SIG-M5 (cell line): ENCODE data around the gene RNASE13.

Experiments
- DNase-seq: peaks from one replicate; lab custom pipeline; 2025; lab: John Stamatoyannopoulos, UW

Gene RNASE13

DNA sequence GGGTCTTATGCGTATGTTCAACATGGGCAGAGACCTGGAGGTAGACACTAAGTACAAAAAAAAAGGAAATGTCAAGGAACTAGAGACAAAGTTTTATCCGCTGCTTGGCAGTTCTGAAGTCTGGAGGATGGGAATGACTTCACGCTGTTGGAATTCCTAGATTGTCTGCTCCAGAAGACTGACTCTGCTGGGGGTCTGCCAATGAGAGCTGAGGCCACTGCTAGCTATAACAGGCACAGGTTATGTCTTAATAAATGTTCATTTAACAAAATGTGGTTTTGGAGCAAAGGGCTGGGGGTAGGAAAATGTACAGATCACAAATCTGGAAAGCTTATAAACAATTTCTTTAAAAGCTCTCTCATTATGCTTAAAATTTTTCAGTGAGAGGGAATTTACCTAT is 28.9 kb upstream of the RNASE13 start:
- DNase-seq = no peak

DNA sequence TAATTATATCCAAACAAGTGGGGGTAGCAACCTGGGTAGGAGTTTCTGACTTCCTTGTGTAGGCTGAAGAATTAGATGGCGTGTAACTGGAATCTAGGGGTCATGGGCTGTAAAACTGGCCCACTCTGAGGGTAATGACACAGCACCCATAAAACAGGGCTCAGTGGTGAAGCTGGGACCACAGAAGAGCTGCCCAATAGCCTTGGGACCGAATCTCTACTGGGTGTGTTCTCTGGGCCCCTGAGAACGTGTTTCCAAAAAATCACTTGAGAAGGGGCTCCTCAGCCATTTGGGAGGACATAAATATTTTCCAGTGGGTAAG is 26.7 kb upstream of the RNASE13 start:
- DNase-seq = no peak

DNA sequence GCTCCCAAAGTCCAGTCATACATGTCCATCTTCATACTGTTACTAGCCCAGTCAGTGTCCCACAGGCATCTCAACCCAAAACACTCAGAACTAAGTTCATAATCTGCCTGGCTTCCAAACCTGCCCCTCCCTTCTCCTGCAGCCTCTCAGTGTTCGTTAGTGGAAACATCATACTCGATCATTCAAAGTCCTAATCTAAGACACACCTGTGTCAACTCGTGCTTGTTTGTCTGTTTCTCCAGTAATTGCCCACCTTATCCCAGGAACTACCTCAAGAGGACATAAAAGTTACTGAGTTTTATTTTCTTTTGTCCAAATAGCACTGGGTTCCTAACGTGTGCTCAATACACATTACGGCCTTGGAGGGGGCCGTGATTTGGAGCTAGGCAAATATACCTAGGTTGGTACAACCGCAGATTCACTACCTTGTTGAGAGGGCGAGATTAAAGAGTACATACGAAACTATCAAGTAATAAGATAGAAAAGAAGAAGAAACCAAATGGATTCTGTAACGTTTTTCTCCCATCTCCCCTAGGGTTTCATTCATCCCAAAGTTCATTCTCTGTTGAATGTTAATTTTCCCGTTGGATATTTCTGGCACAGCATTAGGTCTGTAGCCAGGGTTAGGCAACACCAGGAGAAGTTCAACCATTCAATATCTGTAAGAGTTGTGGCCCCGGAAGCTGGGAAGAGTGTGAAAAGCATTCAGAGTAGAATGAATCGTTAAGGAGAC is 26.2 kb upstream of the RNASE13 start:
- no peak for DNase-seq

DNA sequence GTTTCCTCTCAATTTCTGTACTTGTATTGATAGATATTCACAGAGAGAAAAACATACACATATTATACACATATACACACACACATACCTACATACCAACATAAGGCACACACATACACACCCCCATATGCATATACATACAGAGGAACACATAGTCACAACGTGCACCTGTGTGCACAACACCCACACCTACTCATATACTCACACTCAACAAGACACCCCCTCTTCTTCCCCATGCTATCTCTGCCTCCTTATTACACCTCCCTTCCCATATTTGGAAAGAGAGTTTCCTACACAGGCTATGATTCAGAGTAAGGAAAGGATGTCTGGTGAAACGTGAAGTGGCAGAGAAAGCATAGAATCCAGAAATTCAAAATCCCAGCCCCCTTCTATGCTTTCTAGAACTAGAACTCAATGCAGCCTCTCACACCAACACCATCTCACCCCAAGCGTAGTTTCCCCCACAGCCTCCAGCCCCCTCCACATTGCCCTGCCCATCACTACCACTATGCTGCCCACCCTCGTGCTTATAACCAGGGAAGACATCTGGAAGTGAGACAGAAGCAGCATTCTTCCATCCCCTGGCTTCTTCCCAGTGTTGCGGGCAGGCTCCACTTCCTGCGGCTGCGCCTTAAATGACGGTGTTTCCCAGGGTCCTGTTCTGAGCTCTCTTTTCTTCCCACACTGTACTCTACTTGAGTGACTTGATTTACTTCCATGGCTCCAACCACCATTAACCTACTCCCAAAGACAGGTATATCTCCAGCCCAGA is 25.4 kb upstream of the RNASE13 start:
- DNase-seq = no peak

DNA sequence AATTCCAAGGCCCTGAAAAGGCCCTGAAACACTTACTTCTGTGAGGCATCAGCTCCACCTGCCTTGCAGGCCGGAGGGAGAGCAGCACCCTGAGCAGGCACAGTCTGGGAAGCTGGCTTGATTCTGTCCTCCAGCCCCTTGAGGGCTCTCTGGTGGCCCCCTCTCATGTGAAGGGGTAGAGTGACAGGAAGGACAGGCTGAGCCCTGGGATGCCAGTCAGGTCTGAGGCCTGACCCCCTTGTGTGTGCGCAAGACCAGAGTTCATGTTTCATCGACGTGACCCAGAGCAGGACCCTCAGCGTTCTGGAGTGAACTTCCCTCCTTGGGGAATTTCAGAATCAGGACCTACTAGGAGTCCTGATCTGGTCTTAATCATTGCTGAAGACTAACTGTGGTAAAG is 24.3 kb upstream of the RNASE13 start:
- DNase-seq = no peak

DNA sequence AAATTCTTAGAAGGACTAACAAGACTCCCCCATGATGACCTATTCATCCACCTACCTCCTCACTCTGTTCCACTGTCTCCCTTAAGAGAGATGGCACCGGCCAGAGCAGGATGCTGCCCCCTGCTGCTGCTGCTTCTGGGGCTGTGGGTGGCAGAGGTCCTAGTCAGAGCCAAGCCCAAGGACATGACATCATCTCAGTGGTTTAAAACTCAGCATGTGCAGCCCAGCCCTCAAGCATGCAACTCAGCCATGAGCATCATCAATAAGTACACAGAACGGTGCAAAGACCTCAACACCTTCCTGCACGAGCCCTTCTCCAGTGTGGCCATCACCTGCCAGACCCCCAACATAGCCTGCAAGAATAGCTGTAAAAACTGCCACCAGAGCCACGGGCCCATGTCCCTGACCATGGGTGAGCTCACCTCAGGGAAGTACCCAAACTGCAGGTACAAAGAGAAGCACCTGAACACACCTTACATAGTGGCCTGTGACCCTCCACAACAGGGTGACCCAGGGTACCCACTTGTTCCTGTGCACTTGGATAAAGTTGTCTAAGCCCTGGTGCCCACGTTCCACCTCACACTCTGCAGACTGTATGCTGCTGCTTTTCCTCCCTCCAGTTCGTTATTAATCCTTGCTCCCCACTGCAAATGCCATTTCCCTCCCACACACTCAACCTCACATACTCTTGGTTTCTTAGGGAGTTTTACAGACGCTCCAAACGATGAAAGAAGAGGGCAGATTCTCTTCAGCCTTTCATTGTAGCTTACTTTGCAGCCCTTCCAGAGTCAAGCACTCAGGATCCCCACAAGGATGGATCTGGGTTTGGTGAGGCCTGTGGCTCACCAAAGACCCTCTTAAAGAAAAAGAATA is 23.4 kb upstream of the RNASE13 start, which contains the start of gene RNASE8:
TSS of gene RNASE8 (plus strand) at position 20 of the 873 bp plus-strand sequence. CDS start at position 91, 71 bp downstream.
- no peak for DNase-seq

DNA sequence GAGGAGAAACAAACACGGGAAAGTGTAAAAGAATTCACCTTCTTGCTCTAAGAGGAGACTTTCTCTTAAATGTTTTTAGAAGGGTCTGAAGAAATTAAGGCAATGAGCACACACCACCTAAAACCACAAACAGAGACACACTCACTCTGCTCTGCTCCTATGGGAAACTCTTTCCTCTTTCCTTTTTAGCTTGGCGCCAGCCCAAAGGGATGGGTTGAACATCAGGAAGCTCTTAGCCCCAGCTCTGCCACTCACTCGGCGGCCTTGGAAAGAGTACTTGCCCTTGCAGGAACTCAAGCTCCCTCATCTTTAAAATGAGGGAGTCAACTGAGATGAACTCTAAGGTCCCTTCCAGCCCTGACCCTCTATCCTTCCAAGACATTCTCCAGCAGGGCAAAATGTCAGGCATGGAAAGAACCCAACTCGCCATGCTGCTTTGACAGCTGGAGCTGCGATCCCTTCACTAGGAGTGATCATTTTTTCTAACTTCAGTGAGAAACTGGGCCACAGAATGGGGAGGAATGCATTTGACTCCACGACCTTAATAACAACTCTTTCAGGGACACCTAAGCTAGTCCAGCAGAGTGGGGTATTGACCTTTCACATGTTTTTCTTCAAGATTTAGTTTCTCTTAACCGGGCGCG is 22.0 kb upstream of the RNASE13 start:
- no peak for DNase-seq

DNA sequence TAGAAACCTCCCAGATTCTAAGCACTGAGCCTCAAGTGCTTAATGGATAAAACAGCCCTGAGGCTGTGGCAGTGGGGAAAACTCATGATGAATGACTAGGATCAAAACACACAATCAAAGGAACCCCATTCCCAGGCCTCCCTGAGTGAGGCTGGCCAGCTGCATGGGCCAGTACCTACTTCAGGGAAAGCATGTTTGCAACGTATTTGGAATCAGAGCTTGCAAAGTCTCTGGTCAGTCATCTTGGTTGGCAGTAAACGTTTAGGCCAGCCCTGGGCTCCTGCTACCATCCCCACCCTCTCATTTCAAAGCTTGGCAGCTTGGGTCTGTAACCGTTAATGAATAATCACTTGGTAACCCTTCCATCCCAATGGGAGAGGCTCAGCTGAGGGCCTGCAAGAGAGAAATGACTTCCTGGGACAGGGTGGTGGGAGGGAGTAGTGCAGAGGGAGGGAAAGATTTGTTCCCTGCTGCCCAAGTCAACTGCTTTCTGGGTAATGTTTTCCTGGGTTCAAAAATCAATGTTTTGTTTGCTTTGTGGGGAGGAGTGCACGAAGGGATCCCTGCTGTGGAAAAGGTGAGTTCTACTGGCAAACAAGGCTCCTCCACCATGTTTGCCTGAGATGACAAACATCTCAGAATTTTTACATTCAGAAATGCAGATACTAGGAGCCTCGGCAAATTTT is 21.0 kb upstream of the RNASE13 start:
- no peak for DNase-seq

DNA sequence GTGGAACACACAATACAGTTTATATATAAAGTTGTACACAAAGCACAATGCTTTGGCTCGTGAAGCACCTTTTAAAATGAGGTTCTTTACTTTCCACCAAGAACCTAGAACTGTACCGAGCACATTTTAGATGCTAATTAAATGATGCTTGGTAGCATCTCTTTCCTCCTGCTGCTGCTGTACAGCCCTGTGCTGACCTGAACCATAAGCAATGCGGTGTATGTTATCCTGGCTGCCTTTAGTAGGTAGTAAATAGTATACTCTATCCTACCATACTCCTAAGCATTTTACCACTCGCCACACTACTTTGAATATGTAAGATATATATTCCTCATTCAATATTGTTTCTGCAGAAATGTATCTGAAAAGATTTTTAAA is 20.1 kb upstream of the RNASE13 start:
- no peak for DNase-seq

DNA sequence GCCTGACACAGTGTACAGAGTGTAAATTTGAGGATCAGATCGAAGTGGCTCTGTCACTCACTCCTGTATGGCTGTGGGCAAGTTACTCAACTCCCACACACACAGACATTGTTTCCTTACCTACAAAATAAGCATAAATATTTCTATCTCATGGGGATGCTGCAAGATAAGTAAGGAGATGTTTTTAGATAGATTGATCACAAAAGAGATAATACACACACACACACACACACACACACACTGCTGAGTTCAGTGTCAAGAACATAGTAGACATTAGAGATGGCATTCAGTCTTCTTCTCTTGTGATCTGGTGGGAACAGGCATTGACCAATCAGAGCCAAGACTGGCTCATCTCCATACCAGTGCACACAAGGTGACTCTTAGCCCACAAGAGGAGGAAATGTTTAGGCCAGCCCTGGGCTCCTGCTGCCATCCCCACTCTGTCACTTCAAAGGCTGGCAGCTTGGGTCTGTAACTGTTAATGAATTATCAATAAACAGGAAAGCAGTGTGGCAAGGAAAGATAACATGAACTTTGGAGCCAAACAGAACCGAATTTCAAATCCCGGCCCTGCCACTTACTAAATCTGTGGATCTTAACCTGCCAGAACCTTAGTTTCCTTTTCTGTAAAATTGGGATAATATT is 19.6 kb upstream of the RNASE13 start:
- no peak for DNase-seq

DNA sequence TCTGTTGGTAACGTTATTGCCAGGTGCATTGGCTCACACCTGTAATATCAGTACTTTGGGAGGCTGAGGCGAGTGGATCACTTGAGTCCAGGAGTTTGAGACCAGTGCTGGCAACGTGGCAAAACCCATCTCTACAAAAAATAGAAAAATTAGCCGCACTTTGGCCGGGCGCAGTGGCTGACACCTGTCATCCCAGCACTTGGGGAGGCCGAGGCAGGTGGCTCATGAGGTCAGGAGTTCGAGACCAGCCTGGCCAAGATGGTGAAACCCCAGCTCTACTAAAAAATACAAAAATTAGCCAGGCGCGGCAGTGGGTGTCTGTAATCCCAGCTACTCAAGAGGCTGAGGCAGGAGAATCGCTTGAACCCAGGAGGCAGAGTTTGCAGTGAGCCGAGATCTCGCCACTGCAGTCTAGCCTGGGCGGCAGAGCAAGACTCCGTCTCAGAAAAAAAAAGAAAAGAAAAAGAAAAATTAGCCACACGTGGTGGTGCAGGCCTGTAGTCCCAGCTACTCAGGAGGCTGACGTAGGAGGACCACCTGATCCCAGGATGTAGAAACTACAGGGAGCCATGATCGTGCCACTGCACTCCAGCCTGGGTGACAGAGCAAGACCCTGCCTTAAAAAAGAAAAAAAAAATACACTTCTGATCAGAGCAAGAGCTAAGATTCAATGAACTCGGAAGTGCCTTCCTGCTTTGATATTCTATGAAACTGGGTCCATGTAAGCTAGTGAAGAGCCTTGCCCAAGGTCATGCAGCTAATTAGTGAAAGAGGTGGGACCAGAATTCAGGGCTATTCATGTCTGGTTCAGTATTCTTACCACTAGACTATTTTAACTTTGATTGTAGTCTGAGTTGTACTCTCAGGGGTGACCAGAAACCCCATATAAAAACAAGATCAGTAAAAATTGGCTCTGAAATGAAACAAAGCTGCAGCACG is 18.8 kb upstream of the RNASE13 start:
- DNase-seq = no peak

DNA sequence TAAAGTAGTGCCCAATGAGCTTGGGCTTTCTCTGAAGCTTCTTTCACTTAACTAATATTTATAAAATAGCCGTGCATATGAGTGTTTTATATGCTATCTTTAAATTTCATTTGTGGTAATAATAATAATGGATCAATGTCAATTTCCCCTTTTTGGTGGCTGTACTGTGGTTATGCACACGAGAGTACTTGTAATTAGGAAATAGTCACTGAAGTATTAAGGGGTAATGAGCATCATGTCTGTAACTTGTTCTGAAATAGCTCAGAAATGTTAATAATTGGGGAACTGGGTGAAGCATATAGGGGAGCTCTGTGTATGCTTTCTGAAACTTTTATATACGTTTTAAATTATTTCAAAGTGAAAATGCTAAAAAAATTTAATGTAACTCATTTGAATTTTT is 16.0 kb upstream of the RNASE13 start:
- DNase-seq = no peak

DNA sequence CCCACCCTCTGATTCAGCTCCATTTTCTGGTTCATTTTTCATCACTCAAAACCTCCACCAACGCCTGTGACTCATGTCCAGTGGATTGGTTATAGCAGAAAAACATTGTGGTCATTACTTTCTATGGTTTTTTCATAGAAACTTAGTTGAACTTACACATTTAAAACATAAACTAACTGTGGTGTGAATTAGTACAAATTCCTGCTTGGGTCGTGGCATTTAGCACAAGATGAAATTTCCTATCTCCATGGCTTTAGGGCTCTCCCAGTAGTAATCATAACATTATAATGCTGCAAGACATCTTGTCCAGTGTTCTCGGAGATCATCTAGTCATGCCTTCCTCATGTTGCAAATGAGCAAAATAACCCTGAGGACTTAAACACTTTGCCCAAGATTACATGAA is 14.7 kb upstream of the RNASE13 start:
- no peak for DNase-seq

DNA sequence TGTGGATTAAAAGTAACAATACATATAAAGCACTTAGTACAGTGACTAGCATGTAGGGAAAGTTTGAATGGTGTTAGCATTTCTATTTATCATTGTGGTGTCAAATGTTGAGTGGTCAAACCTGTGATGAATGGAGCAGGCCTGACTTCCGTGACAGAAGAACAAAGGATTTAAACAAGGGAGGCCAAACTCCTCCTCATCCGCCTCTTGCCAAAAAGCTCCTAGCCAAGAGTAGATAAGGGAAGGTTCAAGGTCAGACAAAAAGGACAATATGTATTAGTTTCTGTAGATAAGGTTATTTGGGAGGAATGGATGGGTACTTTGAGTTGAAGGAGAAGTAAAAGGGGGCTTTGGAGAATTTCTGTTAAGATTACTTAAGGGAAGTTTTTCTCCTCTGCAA is 14.0 kb upstream of the RNASE13 start:
- DNase-seq = no peak

DNA sequence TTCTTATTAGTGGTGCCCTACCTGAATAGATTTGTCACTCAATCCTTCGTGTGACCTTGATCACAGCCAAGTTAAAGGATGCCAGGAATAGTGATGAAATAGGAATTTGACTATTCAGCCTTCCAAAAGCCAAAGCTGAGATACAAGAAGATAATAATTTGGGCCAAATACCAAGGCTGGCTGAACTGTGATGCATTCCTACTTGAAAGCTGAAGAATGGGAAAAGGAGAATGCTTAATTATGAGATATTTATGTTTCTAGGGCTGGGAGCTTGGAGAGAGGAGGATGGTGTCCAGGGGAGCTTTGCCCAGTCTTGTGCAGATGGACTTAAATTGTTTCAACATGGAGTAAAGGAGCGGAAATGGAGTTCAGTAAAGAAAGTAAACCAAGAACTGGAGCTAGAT is 12.8 kb upstream of the RNASE13 start:
- no peak for DNase-seq

DNA sequence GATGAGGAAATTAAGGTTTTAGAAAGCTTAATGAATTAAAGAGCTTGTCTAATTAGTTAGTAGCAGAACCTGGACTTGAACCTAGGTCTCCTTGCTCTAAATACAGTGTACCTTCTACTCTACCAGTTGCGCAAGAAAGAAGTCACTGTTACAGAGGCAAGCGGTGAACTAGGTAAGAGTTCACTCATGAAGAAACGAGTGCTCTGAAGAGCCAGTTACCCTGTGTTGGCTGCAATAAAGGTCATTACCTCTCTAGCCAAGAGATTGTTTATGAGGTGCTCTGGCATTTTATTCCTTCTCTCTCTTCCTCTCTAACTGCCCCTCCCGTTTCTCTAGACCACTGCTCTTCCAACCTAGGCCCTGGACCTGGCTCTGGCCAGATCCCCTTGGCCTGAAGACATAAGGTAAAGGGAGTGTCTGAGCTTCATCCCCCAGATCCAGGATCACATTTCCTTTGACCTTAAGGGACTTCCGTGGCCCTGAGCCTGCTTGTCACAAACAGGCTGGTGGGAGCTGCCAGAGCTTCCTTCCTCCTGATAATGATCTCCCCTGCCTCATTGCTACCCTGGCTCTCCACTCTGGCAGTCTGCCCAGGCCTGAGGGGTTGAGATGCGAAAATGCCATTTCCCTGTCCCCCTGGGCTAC is 9.5 kb upstream of the RNASE13 start:
- no peak for DNase-seq

DNA sequence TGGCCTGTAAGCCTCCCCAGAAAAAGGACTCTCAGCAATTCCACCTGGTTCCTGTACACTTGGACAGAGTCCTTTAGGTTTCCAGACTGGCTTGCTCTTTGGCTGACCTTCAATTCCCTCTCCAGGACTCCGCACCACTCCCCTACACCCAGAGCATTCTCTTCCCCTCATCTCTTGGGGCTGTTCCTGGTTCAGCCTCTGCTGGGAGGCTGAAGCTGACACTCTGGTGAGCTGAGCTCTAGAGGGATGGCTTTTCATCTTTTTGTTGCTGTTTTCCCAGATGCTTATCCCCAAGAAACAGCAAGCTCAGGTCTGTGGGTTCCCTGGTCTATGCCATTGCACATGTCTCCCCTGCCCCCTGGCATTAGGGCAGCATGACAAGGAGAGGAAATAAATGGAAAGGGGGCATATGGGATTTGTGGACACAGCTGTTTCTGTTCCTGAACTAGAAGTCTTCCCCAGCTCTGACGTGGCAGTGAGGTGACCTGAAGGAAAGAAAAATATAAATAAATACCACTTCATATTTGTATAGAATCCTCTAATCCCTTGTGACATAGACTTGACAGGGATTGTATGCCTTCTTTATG is 8.9 kb upstream of the RNASE13 start:
- no peak for DNase-seq

DNA sequence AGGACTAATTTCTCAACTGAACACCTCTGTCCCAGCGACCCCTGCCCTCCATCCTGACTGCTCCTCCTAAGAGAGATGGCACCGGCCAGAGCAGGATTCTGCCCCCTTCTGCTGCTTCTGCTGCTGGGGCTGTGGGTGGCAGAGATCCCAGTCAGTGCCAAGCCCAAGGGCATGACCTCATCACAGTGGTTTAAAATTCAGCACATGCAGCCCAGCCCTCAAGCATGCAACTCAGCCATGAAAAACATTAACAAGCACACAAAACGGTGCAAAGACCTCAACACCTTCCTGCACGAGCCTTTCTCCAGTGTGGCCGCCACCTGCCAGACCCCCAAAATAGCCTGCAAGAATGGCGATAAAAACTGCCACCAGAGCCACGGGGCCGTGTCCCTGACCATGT is 8.3 kb upstream of the RNASE13 start:
- DNase-seq = no peak
